NOMO-1 (cell line): ENCODE data around the gene SCO2.

Experiments
- DNase-seq, 2 experiments: peaks; one replicate each; lab custom pipeline; 2025; ENCODE audit not compliant: unreplicated experiment in 2 of 2; lab: John Stamatoyannopoulos, UW

SCO2 gene

DNA sequence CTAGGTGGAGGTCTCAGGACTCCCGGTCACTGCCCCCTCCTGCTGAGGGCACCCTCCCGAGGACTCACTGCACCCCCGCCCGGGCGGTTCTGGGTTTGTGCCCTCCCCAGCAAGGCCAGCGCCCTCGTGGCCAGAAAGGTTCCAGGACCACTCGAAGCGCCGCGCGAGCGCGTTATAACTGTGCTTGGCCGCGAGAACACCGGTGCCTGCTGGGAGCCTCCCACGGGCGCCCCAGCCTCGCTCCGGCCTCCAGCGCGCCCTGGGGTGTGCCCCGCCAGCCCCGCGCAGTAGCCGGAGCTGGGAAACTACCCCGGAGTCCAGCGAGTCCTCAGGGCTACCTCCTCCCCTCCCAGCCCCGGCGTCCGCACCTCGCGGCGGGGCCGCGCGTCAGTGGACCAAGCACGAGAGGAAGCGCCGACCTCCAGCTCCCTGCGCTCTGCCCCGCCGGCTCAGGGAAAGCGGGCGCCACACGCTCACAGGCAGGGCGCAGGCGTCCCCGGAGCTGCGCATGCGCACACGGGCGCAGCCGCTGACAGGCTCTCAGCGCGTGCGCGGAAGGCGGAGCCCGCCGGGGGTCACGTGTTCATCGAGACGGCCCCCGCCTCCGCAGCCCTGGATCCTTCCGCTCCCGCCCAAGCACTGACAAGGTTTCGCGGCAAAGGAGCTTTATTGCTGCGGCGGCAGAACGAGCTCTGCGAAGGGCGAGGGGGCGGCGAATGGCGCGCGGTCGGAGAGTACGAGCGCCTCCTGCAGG, at the start of gene SCO2:
TSS of gene SCO2 (minus strand) at position 495 of the 754 bp plus-strand sequence. CDS start 1,187 bp downstream, outside the sequence.
- DNase-seq = peak; percentile 93 to 97

GRCh38 chr22:50574383-50574755, 49.0 kb upstream of the SCO2 start:
- DNase-seq = no peak

GRCh38 chr22:50573491-50574382, 48.3 kb upstream of the SCO2 start:
- DNase-seq = no peak

DNA sequence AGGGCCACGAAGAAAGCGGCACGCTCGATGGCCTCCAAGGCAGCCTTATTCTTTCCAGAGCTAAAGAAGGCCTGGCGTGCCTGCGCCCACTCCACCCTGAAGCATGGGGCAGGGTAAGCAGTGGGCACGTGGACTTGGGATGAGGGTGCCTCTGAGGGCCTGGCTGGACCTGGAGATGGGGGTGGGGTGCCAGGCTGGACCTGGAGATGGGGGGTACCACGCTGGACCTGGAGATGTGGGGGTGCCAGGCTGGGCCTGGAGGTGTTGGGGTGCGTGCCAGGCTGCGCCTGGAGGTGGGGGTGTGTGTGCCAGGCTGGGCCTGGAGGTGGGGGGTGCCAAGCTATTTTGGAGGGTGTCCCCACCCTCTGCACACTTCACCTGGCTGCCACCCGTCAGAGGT, 47.6 kb upstream of the SCO2 start:
- DNase-seq = no peak

GRCh38 chr22:50571264-50572175, 46.1 kb upstream of the SCO2 start:
- DNase-seq = no peak

- DNase-seq = no peak
These were observed 45.5 kb upstream of the SCO2 start for GRCh38 chr22:50570861-50571260.

DNA sequence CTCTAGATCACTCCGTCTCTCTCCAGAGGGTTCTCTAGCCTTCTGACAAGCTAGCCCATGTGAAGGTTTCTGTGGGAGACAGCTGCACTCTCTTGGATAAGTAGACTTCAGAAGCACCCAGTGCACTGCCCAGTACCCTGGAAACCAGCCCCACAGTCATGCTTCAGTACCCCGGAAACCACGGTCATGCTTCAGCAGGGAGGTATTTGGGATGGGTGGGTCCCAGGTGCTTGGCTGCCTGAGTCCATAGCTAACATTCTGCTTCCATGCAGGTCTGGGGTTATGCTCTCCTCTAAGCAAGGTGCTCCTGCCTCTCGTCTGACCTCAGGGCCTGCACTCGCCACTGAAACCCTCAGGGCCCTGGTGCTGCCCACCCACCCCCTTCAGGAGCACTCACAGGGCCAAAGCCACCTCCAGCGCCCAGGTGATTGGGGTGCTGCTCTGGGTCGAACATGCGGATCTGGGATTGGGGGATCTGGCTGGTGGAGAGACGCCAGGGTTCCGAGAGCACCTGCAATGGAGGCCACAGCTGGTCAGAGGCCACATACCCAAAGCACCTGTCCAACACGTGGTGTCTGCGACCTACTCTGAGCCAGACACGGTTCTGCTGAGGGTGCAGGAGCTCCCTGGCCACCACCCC, 44.6 kb upstream of the SCO2 start:
- no peak for DNase-seq

- no peak for DNase-seq
These were observed 43.7 kb upstream of the SCO2 start for GRCh38 chr22:50569041-50569459.

GRCh38 chr22:50568626-50569025, 43.2 kb upstream of the SCO2 start:
- DNase-seq = no peak

DNA sequence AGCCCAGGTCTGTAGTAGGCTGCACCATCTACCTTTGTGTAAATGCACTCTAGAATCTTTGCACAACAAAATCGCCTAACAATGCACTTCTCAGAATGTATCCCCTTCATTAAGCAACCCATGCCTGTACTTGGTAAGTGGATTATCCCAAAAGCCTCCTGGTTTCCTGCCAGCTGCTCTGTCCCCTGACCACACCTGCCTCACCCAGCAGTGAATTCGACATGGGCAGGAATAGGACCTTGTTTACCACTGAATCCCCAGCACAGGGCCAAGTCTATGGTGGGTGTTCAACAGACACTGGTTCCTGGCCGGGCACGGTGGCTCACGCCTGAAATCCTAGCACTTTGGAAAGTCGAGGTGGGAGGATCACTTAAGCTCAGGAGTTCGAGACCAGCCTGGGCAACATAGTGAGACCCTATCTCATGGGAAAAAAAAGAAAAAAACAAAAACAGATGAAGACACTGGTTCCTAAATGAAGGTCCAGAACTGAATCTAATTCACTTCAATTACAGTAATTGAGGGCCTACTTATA, 42.4 kb upstream of the SCO2 start:
- DNase-seq = no peak

DNA sequence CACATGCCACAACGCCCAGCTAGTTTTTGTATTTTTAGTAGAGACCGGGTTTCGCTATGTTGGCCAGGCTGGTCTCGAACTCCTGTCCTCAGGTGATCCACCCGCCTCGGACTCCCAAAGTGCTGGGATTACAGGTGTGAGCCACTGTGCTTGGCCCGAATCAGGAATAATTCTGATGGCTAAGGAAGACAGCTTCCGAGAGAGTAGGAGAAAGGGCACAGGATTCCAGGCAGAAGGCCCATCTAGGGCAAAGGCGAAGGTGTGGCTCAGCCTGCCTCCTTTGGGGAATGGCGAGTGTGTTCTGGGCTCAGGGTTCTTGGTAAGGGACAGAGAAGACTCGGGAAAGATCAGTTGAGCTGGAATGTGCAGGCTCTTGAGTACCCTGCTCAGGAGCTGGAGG, 38.9 kb upstream of the SCO2 start:
- DNase-seq = no peak

GRCh38 chr22:50563413-50564160, 38.2 kb upstream of the SCO2 start:
- DNase-seq = no peak

- DNase-seq = peak; percentile 96
These were observed 37.4 kb upstream of the SCO2 start, which contains the start of gene SYCE3 for GRCh38 chr22:50562523-50563412. Gene SYCE3, minus strand, starts transcription at chr22:50562919. Its CDS starts 6,514 bp downstream, at chr22:50556405.

- DNase-seq = no peak
These were observed 36.3 kb upstream of the SCO2 start for GRCh38 chr22:50561401-50562358.

GRCh38 chr22:50560034-50560433, 34.6 kb upstream of the SCO2 start:
- DNase-seq = no peak

- DNase-seq = no peak
These were observed 31.3 kb upstream of the SCO2 start for GRCh38 chr22:50556703-50557102.

DNA sequence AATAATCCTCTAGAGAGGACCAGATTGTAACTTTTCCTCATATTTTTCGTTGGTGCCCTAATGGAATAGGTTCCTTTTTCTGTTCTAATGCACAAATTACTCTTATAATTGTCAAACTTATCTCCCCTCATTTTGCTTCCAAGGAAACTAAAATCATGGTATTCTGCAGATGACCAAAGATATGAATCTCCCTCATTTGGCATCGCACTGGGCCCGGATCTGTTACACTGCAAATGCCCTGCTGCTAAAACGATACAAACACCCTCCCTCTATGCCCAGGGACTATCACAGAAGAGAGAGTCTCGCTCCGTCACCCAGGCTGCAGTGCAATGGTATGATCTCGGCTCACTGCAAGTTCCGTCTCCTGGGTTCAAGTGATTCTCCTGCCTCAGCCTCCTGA, 27.9 kb upstream of the SCO2 start:
- no peak for DNase-seq
